ENCODE data around the gene CX3CL1. TPM values are rescaled to one million over a fixed set of nuclear protein-coding genes. Genes with fewer than 3 reads are reported as not detected.

CX3CL1 gene
- total and polyA plus RNA-seq, 2 of the 4 experiments (the other 2 are of a cell fraction) = 0.18 to 0.77 TPM

GRCh38 chr16:57360321-57360935 lies 11.9 kb upstream of the CX3CL1 start:
- no peaks in the 10 kb centered on the region for H3K9me3 ChIP-seq (ENCODE audit: control insufficient read depth, insufficient read depth, low read length)
- H3K18ac ChIP-seq (ENCODE audit: low read depth, low read length) = no peak overlapping the region
- no peak overlapping the region for H2BK120ac ChIP-seq (ENCODE audit: low read depth, low read length)
- ChIA-PET CTCF (no interaction called here), POLR2A (ENCODE audit: unreplicated experiment) (no interaction called here)
- H3K4me3 ChIP-seq (ENCODE audit: insufficient read depth, low read depth, low read length) = no peak overlapping the region
- no TSS peak for BruUV-seq (replicated peaks)
- 90% methylated on average over 11 of the region's 16 CpGs; no CpG with 5 or more reads in 1 of the 2 experiments for WGBS, 2 experiments (ENCODE audit: extremely low coverage in 2 of 2, insufficient read length in 1 of 2)
- no peaks in the 10 kb centered on the region for H3K4me1 ChIP-seq (ENCODE audit: control insufficient read depth, insufficient read depth, low read length)
- H3K27ac ChIP-seq (ENCODE audit: insufficient read depth, low read length) = no peak overlapping the region
- H4K5ac ChIP-seq (ENCODE audit: low read depth, low read length) = no peak overlapping the region
- in situ Hi-C loops (cut with MboI; ENCODE audit: low sequenced_read_pairs) (no loop called here), intact Hi-C loops (cut with micrococcal nuclease) (no loop called here), dilution Hi-C loops (cut with HindIII; ENCODE audit: low sequenced_read_pairs, unreplicated experiment) (no loop called here)
- H4K8ac ChIP-seq (ENCODE audit: low read depth in 2 of 2, low read length in 2 of 2) = no peak overlapping the region
- H2BK20ac ChIP-seq (ENCODE audit: low read depth, low read length) = no peak overlapping the region
- H3K56ac ChIP-seq (ENCODE audit: extremely low read depth, insufficient read depth, low read length) = no peak overlapping the region
- H2AFZ ChIP-seq (replicated peaks; ENCODE audit: low read length, poor library complexity) = peak overlapping the region; percentile 21
- H3K79me1 ChIP-seq (ENCODE audit: low read depth in 1 of 2, low read length in 2 of 2) = no peaks in the 10 kb centered on the region
- H2AK9ac ChIP-seq (replicated peaks; ENCODE audit: low read depth, low read length, poor library complexity) = no peak overlapping the region
- ATAC-seq (ENCODE audit: low read depth) = no peak
- no peak overlapping the region for H2AK5ac ChIP-seq (ENCODE audit: low read depth, low read length)
- no peak overlapping the region for H3K4me2 ChIP-seq (ENCODE audit: low read depth, low read length)
- H3K36me3 ChIP-seq (ENCODE audit: control insufficient read depth, insufficient read depth, low read length) = no peaks in the 10 kb centered on the region
- peaks cover 72% of the 10 kb centered on the region for H3K27me3 ChIP-seq (ENCODE audit: control insufficient read depth, insufficient read depth, low read length)
- H2BK5ac ChIP-seq (ENCODE audit: low read depth, low read length, poor library complexity, severe bottlenecking) = no peak overlapping the region
- no peak overlapping the region for H3K14ac ChIP-seq (replicated peaks; ENCODE audit: low read depth, low read length)
- H2BK15ac ChIP-seq (ENCODE audit: low read depth, low read length) = no peak overlapping the region
- H4K20me1 ChIP-seq (ENCODE audit: insufficient read depth, low read length) = no peaks in the 10 kb centered on the region
- H3K9ac ChIP-seq (ENCODE audit: low read depth, low read length) = no peak overlapping the region
- TF ChIP-seq, protein P1, sequence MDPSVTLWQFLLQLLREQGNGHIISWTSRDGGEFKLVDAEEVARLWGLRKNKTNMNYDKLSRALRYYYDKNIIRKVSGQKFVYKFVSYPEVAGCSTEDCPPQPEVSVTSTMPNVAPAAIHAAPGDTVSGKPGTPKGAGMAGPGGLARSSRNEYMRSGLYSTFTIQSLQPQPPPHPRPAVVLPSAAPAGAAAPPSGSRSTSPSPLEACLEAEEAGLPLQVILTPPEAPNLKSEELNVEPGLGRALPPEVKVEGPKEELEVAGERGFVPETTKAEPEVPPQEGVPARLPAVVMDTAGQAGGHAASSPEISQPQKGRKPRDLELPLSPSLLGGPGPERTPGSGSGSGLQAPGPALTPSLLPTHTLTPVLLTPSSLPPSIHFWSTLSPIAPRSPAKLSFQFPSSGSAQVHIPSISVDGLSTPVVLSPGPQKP (IDR thresholded peaks at IDR 0.05; ENCODE audit: borderline replicate concordance, low read depth, low read length) = no peak
- TF ChIP-seq, protein P2, sequence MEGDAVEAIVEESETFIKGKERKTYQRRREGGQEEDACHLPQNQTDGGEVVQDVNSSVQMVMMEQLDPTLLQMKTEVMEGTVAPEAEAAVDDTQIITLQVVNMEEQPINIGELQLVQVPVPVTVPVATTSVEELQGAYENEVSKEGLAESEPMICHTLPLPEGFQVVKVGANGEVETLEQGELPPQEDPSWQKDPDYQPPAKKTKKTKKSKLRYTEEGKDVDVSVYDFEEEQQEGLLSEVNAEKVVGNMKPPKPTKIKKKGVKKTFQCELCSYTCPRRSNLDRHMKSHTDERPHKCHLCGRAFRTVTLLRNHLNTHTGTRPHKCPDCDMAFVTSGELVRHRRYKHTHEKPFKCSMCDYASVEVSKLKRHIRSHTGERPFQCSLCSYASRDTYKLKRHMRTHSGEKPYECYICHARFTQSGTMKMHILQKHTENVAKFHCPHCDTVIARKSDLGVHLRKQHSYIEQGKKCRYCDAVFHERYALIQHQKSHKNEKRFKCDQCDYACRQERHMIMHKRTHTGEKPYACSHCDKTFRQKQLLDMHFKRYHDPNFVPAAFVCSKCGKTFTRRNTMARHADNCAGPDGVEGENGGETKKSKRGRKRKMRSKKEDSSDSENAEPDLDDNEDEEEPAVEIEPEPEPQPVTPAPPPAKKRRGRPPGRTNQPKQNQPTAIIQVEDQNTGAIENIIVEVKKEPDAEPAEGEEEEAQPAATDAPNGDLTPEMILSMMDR (conservative IDR thresholded peaks at IDR 0.05; ENCODE audit: low read depth, low read length) = no peak
- TF ChIP-seq, protein P3, sequence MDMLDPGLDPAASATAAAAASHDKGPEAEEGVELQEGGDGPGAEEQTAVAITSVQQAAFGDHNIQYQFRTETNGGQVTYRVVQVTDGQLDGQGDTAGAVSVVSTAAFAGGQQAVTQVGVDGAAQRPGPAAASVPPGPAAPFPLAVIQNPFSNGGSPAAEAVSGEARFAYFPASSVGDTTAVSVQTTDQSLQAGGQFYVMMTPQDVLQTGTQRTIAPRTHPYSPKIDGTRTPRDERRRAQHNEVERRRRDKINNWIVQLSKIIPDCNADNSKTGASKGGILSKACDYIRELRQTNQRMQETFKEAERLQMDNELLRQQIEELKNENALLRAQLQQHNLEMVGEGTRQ (IDR thresholded peaks at IDR 0.05; ENCODE audit: low read depth, low read length) = no peak
- TF ChIP-seq POLR2A (IDR thresholded peaks at IDR 0.05; ENCODE audit: low read depth, low read length) = no peak
- H3K23ac ChIP-seq (ENCODE audit: low read depth, low read length) = no peak overlapping the region
- H3K9me1 ChIP-seq (ENCODE audit: insufficient read depth, low read length) = no peaks in the 10 kb centered on the region
- H4K91ac ChIP-seq (ENCODE audit: insufficient read depth, low read depth, low read length) = no peak overlapping the region
- no peak overlapping the region for H3K4ac ChIP-seq (ENCODE audit: low read depth, low read length)
- DNase-seq = no peak
